Panc1 (cell line): ENCODE results near the gene CPXM1. TPM values are rescaled to one million over a fixed set of nuclear protein-coding genes. Genes with fewer than 3 reads are reported as not detected.

Source experiments
- ATAC-seq: fragments of 200-7000 bp; cut with Tn5 transposase; 2 replicates; pipeline ENCODE4 v1.9.1; 2020; ENCODE audit warnings: mild to moderate bottlenecking, moderate library complexity
- BruUV-seq: library from RNA; stranded (reverse); fragments of 400-500 nt; replicated peaks from 2 replicates; lab custom pipeline; 2021; lab: Mats Ljungman, UMichigan
- CTCF ChIA-PET: fragments of 300-600 bp; sonication (Branson Sonifier 250); formaldehyde crosslinking; loops from one replicate; lab custom pipeline; 2022; ENCODE audit warnings: antibody characterized with exemption; lab: Charles Lee
- POLR2A ChIA-PET: fragments of 300-600 bp; sonication (Branson Sonifier 250); formaldehyde crosslinking; loops from one replicate; lab custom pipeline; 2022; ENCODE audit warnings: antibody characterized with exemption; lab: Charles Lee
- DNase-seq: peaks from one replicate; pipeline ENCODE4 v3.0.0-alpha.2; 2010; ENCODE audit warnings: low read depth, low spot score
- H3K27ac ChIP-seq: 2 replicates; pipeline ENCODE4 v1.5.1; 2011; ENCODE audit warnings: mild to moderate bottlenecking, low read length, inconsistent platforms
- H3K27me3 ChIP-seq: fragments of 200-500 bp; sonication (Bioruptor generic); 2 replicates; pipeline ENCODE4 v1.6.0; 2014; ENCODE audit warnings: low read length, inconsistent platforms; ENCODE audit not compliant: control insufficient read depth, insufficient read depth
- H3K36me3 ChIP-seq: fragments of 200-500 bp; sonication (Bioruptor generic); 2 replicates; pipeline ENCODE4 v1.5.1; 2014; ENCODE audit warnings: inconsistent platforms, mild to moderate bottlenecking, low read length, moderate library complexity; ENCODE audit not compliant: control insufficient read depth, insufficient read depth
- H3K4me1 ChIP-seq: 2 replicates; pipeline ENCODE4 v1.5.1; 2011; ENCODE audit warnings: inconsistent platforms, mild to moderate bottlenecking, low read length, moderate library complexity; ENCODE audit not compliant: control insufficient read depth, insufficient read depth
- H3K4me3 ChIP-seq, 2 experiments: 2 replicates each; pipeline ENCODE4 v1.5.1; 2011 to 2012; ENCODE audit warnings: low read depth in 2 of 2, low read length in 2 of 2, mild to moderate bottlenecking in 2 of 2, inconsistent platforms in 1 of 2, moderate library complexity in 1 of 2
- H3K9me3 ChIP-seq: fragments of 200-500 bp; sonication (Bioruptor generic); 2 replicates; pipeline ENCODE4 v1.5.1; 2014; ENCODE audit warnings: low read depth, mild to moderate bottlenecking, inconsistent platforms, low read length, moderate library complexity; ENCODE audit not compliant: control insufficient read depth, insufficient read depth
- POLR2AphosphoS5 ChIP-seq: IDR thresholded peaks from 2 replicates; pipeline ENCODE4 v1.6.1; 2012; ENCODE audit warnings: mild to moderate bottlenecking, low read depth, low read length, moderate library complexity
- SIN3A ChIP-seq: IDR thresholded peaks from 2 replicates; pipeline ENCODE4 v1.6.1; 2012; ENCODE audit warnings: low read depth, mild to moderate bottlenecking, low read length, moderate library complexity, borderline replicate concordance; ENCODE audit not compliant: insufficient read depth
- TCF7L2 ChIP-seq: IDR thresholded peaks from 2 replicates; pipeline ENCODE4 v1.6.1; 2011; ENCODE audit warnings: mild to moderate bottlenecking, low read depth, low read length, inconsistent platforms
- in situ Hi-C: cut with HindIII; loops from 2 replicates; pipeline ENCODE4 v1.10.0; 2016; ENCODE audit warnings: low sequenced_read_pairs, low pct_unique_long_range_greater_than_20kb
- intact Hi-C: fragments of 100-400 bp; cut with micrococcal nuclease; formaldehyde crosslinking; loops from one replicate; pipeline ENCODE4 v1.10.0; 2022; ENCODE audit not compliant: unreplicated experiment
- total RNA-seq: library from RNA; stranded (reverse); gene quantifications from one replicate; pipeline ENCODE4 v1.2.1, GENCODE V29; 2021; ENCODE audit not compliant: unreplicated experiment
- TF ChIP-seq, protein P1 (sequence below): fragments of 450-650 bp; IDR thresholded peaks from 2 replicates; pipeline ENCODE4 v1.5.1; 2017; ENCODE audit warnings: mild to moderate bottlenecking
- TF ChIP-seq, protein P2 (sequence below), 2 experiments: IDR thresholded peaks; 2 replicates each; pipeline ENCODE4 v1.6.1; 2011 to 2012; ENCODE audit warnings: low read depth in 2 of 2, control low read depth in 1 of 2, low read length in 1 of 2, mild to moderate bottlenecking in 1 of 2, moderate library complexity in 1 of 2; ENCODE audit not compliant: insufficient read depth in 1 of 2

Gene CPXM1
- total RNA-seq, 1 experiment from 2014 or later: not detected

GRCh38 chr20:2806351-2806701 lies 5.9 kb upstream of the CPXM1 start:
- BruUV-seq: no TSS peak
- no peak overlapping the region for H3K4me3 ChIP-seq
- ChIA-PET POLR2A (no interaction called here), CTCF (no interaction called here)
- TF ChIP-seq POLR2AphosphoS5: no peak
- TF ChIP-seq TCF7L2: no peak
- TF ChIP-seq SIN3A: no peak
- DNase-seq (no peak), ATAC-seq (no peak)
- H3K27me3 ChIP-seq: peaks cover 4% of the 10 kb centered on the region; the same call in 1 of the 2 replicates
- intact Hi-C loops (no loop called here), in situ Hi-C loops (no loop called here)
- H3K36me3 ChIP-seq: no peaks in the 10 kb centered on the region
- no peaks in the 10 kb centered on the region for H3K9me3 ChIP-seq
- H3K27ac ChIP-seq: no peak overlapping the region
- H3K4me1 ChIP-seq: no peaks in the 10 kb centered on the region

DNA sequence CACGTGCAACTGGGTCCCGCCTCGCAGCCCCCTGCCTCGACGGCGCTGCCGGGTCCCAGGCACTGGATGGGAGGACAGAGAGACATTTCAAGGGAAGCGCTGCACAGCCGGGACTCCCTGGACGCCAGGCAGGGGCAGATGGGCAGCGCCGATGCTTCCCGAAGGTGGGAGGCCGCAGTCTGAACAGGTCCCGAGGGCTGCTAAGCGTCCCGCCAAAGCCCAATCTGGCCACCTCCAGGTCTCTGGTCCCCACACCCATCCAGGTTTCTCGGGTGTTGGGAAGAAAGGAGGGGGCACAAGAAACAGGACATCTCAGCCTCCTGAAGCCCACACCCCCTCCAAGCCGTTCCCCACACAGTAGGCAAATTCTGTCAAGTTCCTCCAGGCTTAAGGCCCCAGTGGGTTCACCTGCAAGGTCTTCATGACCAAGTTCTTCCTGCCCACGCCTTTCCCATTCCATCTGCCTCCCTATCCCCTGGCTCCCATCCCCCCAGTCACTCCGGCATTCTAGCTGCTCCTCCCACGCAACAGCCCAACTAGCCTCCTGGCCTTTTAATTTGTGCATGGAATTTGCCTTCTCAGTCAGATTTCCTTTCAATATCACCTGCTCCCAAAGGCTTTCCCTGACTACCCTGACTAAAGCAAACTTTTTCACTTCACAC lies 5.4 kb upstream of the CPXM1 start:
- intact Hi-C loops (no loop called here), in situ Hi-C loops (no loop called here)
- BruUV-seq: no TSS peak
- TF ChIP-seq, protein P1, sequence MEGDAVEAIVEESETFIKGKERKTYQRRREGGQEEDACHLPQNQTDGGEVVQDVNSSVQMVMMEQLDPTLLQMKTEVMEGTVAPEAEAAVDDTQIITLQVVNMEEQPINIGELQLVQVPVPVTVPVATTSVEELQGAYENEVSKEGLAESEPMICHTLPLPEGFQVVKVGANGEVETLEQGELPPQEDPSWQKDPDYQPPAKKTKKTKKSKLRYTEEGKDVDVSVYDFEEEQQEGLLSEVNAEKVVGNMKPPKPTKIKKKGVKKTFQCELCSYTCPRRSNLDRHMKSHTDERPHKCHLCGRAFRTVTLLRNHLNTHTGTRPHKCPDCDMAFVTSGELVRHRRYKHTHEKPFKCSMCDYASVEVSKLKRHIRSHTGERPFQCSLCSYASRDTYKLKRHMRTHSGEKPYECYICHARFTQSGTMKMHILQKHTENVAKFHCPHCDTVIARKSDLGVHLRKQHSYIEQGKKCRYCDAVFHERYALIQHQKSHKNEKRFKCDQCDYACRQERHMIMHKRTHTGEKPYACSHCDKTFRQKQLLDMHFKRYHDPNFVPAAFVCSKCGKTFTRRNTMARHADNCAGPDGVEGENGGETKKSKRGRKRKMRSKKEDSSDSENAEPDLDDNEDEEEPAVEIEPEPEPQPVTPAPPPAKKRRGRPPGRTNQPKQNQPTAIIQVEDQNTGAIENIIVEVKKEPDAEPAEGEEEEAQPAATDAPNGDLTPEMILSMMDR: no peak
- TF ChIP-seq POLR2AphosphoS5 (no peak), TCF7L2 (no peak), SIN3A (no peak)
- TF ChIP-seq, protein P2, sequence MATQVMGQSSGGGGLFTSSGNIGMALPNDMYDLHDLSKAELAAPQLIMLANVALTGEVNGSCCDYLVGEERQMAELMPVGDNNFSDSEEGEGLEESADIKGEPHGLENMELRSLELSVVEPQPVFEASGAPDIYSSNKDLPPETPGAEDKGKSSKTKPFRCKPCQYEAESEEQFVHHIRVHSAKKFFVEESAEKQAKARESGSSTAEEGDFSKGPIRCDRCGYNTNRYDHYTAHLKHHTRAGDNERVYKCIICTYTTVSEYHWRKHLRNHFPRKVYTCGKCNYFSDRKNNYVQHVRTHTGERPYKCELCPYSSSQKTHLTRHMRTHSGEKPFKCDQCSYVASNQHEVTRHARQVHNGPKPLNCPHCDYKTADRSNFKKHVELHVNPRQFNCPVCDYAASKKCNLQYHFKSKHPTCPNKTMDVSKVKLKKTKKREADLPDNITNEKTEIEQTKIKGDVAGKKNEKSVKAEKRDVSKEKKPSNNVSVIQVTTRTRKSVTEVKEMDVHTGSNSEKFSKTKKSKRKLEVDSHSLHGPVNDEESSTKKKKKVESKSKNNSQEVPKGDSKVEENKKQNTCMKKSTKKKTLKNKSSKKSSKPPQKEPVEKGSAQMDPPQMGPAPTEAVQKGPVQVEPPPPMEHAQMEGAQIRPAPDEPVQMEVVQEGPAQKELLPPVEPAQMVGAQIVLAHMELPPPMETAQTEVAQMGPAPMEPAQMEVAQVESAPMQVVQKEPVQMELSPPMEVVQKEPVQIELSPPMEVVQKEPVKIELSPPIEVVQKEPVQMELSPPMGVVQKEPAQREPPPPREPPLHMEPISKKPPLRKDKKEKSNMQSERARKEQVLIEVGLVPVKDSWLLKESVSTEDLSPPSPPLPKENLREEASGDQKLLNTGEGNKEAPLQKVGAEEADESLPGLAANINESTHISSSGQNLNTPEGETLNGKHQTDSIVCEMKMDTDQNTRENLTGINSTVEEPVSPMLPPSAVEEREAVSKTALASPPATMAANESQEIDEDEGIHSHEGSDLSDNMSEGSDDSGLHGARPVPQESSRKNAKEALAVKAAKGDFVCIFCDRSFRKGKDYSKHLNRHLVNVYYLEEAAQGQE (IDR thresholded peaks at IDR 0.05; ENCODE audit: insufficient read depth in 1 of 2, low read depth in 2 of 2, low read length in 1 of 2): no peak
- Histone ChIP-seq H3K4me3 (no peak overlapping the region), H3K4me1 (no peaks in the 10 kb centered on the region), H3K9me3 (no peaks in the 10 kb centered on the region), H3K36me3 (no peaks in the 10 kb centered on the region), H3K27me3 (peaks cover 7% of the 10 kb centered on the region; the same call in 1 of the 2 replicates), H3K27ac (no peak overlapping the region)
- ATAC-seq: no peak
- ChIA-PET CTCF (no interaction called here), POLR2A (no interaction called here)
- no peak for DNase-seq
